GM23248 (cell line): ENCODE data around the gene HCFC1R1. TPM values are rescaled to one million over a fixed set of nuclear protein-coding genes. Genes with fewer than 3 reads are reported as not detected.

Experiments used
- DNase-seq: peaks from one replicate; pipeline ENCODE4 v3.0.0-alpha.2; 2015
- H2AFZ ChIP-seq: fragments of 200-600 bp; sonication (generic); 2 replicates; pipeline ENCODE4 v1.6.1; 2016; ENCODE audit warnings: antibody characterized with exemption
- H3F3A ChIP-seq: fragments of 200-600 bp; sonication (generic); 2 replicates; pipeline ENCODE4 v1.6.1; 2016; ENCODE audit warnings: mild to moderate bottlenecking, antibody characterized with exemption, mixed run types; ENCODE audit not compliant: insufficient read depth
- H3K27ac ChIP-seq: fragments of 200-600 bp; sonication (generic); 2 replicates; pipeline ENCODE4 v1.5.1; 2016; ENCODE audit warnings: mild to moderate bottlenecking
- H3K27me3 ChIP-seq: fragments of 200-600 bp; sonication (generic); replicated peaks from 2 replicates; pipeline ENCODE4 v1.6.1; 2016; ENCODE audit warnings: mild to moderate bottlenecking; ENCODE audit not compliant: insufficient read depth
- H3K36me3 ChIP-seq: fragments of 200-600 bp; sonication (generic); 2 replicates; pipeline ENCODE4 v1.6.1; 2016; ENCODE audit warnings: low read depth, mild to moderate bottlenecking
- H3K4me1 ChIP-seq: fragments of 200-600 bp; sonication (generic); 2 replicates; pipeline ENCODE4 v1.6.1; 2016; ENCODE audit warnings: mild to moderate bottlenecking; ENCODE audit not compliant: insufficient read depth
- H3K4me2 ChIP-seq: fragments of 200-600 bp; sonication (generic); one replicate; pipeline ENCODE4 v1.6.1; 2016; ENCODE audit warnings: mild to moderate bottlenecking; ENCODE audit not compliant: unreplicated experiment
- H3K4me3 ChIP-seq: fragments of 200-600 bp; sonication (generic); 2 replicates; pipeline ENCODE4 v1.5.1; 2016; ENCODE audit warnings: mild to moderate bottlenecking
- H3K79me2 ChIP-seq: fragments of 200-600 bp; sonication (generic); 2 replicates; pipeline ENCODE4 v1.6.1; 2016; ENCODE audit warnings: mild to moderate bottlenecking; ENCODE audit not compliant: insufficient read depth
- H3K9ac ChIP-seq: fragments of 200-600 bp; sonication (generic); 2 replicates; pipeline ENCODE4 v1.6.1; 2016; ENCODE audit warnings: mild to moderate bottlenecking
- H3K9me2 ChIP-seq: fragments of 200-600 bp; sonication (generic); 2 replicates; pipeline ENCODE4 v1.6.1; 2016; ENCODE audit warnings: mixed run types, mild to moderate bottlenecking, moderate library complexity; ENCODE audit not compliant: insufficient read depth
- H3K9me3 ChIP-seq: fragments of 200-600 bp; sonication (generic); one replicate; pipeline ENCODE4 v1.6.1; 2017; ENCODE audit warnings: low read depth
- H4K20me1 ChIP-seq: fragments of 200-600 bp; sonication (generic); 2 replicates; pipeline ENCODE4 v1.6.0; 2016; ENCODE audit not compliant: insufficient read depth
- EZH2 ChIP-seq: fragments of 200-600 bp; sonication (generic); IDR thresholded peaks from 2 replicates; pipeline ENCODE4 v1.6.1; 2018; ENCODE audit warnings: antibody characterized with exemption, mild to moderate bottlenecking; ENCODE audit not compliant: insufficient read depth, poor library complexity, severe bottlenecking
- EZH2phosphoT487 ChIP-seq: fragments of 200-600 bp; sonication (generic); IDR thresholded peaks from 2 replicates; pipeline ENCODE4 v1.6.1; 2018; ENCODE audit warnings: antibody characterized with exemption, moderate library complexity, mild to moderate bottlenecking, low read depth; ENCODE audit not compliant: insufficient read depth
- WGBS, 2 experiments: methylation state at CpG; one replicate each; pipeline ENCODE4 v1.1.6; 2015 to 2017; ENCODE audit warnings: low lambda C conversion rate in 2 of 2, low coverage in 1 of 2; ENCODE audit errors: missing lambda C conversion rate in 2 of 2; 5-methylcytosine and 5-hydroxymethylcytosine counted together
- in situ Hi-C: fragments of 300-500 bp; cut with MboI; formaldehyde crosslinking; loops from 2 replicates; pipeline ENCODE4 v1.15.0; 2020
- polyA plus RNA-seq: library from polyadenylated mRNA; unstranded; fragments of >200 nt; fragmentation: Nextera tagmentation; extraction: Ambion mirVana; gene quantifications from 2 replicates; pipeline ENCODE4 v1.2.1, GENCODE V29; 2016
- total RNA-seq: library from RNA; depleted of rRNA; stranded (reverse); fragments of >200 nt; shearing (Covaris generic); gene quantifications from 2 replicates; pipeline ENCODE4 v1.2.3, GENCODE V29; 2014

HCFC1R1 gene
- total and polyA plus RNA-seq, 2 experiments from 2014 or later, result 7.2 to 53.2 TPM

DNA sequence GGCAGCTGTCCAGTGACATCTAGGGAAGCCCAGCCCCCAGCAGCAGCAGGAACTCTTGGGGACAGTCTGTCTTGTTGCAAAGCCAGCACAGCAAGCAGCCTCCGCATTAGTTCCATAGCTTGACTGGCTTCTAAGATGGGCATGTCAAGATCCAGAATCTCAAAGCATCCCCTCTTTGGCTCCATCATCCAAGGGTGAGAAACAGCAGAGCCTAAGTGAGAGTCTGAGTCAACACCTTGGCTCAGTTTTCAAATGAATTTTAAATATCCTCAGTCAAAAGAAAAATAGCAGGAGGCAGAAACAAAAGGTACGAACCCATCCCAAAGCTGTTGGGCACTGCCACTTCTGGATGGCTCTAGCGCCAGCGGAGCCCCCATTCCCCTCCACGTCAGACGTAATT, 8.8 kb downstream of the HCFC1R1 start:
- no peak overlapping the region for H2AFZ ChIP-seq
- no peak overlapping the region for H3K4me3 ChIP-seq
- no peaks in the 10 kb centered on the region for H3K9me2 ChIP-seq
- 83 to 85% methylated on average over 6 of the region's 6 CpGs for WGBS, 2 experiments
- no peak for DNase-seq
- H3K79me2 ChIP-seq, result no peaks in the 10 kb centered on the region
- no peaks in the 10 kb centered on the region for H4K20me1 ChIP-seq
- no peak overlapping the region for H3K4me2 ChIP-seq
- no peak overlapping the region for H3K27ac ChIP-seq
- H3K36me3 ChIP-seq, result no peaks in the 10 kb centered on the region
- no peak overlapping the region for H3K9ac ChIP-seq
- TF ChIP-seq EZH2phosphoT487 (no peak), EZH2 (no peak)
- H3K9me3 ChIP-seq, result no peaks in the 10 kb centered on the region
- in situ Hi-C loops, result no loop called here
- no peaks in the 10 kb centered on the region for H3F3A ChIP-seq
- peaks cover 6% of the 10 kb centered on the region; the same call in 1 of the 2 replicates for H3K4me1 ChIP-seq
- peaks cover 13% of the 10 kb centered on the region; the same call in 1 of the 2 replicates for H3K27me3 ChIP-seq

DNA sequence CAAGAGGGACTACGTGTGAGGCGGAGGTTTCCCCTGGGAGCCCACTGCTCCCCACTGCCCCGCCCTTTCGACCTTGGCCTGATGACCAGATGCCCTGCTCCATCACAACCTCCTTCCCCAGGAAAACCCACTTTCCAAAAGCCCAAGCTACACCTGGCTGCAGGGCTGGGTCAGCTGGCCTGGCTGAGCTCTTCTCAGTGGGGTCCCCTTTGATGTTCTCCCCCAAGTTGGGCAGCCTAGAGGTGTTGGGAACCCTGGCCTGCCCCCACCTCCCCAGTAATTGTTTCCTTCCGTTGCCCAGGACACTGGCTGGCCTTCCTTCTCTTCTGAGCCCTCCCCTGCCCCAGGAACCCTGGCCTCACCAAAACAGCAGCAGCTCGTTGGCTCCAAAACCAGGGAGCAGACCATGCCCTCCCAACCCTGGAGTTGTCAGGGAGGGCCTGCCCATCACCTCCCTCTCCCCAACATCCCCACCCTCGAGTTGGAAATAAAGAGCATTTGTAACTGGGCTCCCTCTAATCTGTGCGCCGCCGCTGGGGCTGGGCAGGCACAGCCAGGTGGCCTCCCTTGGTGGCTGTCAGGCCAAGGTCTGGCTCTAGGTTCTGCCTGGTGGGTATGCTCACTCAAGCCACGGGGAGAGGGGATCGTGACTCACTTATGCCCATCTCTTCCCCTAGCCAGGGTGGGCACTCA, 9.6 kb downstream of the HCFC1R1 start:
- H3K27me3 ChIP-seq, result peaks cover 13% of the 10 kb centered on the region; the same call in 1 of the 2 replicates
- no peaks in the 10 kb centered on the region for H3K9me3 ChIP-seq
- H3K36me3 ChIP-seq, result no peaks in the 10 kb centered on the region
- H3K4me2 ChIP-seq, result no peak overlapping the region
- no peaks in the 10 kb centered on the region for H4K20me1 ChIP-seq
- 41 to 43% methylated on average over 10 to 12 of the region's 12 CpGs for WGBS, 2 experiments
- no peaks in the 10 kb centered on the region for H3F3A ChIP-seq
- DNase-seq, result no peak
- H3K27ac ChIP-seq, result no peak overlapping the region
- no peaks in the 10 kb centered on the region for H3K9me2 ChIP-seq
- peaks cover 6% of the 10 kb centered on the region; the same call in 1 of the 2 replicates for H3K4me1 ChIP-seq
- no peak overlapping the region for H2AFZ ChIP-seq
- TF ChIP-seq EZH2phosphoT487, result no peak
- no peak for TF ChIP-seq EZH2
- H3K9ac ChIP-seq, result no peak overlapping the region
- no peaks in the 10 kb centered on the region for H3K79me2 ChIP-seq
- in situ Hi-C loops, result no loop called here
- no peak overlapping the region for H3K4me3 ChIP-seq

DNA sequence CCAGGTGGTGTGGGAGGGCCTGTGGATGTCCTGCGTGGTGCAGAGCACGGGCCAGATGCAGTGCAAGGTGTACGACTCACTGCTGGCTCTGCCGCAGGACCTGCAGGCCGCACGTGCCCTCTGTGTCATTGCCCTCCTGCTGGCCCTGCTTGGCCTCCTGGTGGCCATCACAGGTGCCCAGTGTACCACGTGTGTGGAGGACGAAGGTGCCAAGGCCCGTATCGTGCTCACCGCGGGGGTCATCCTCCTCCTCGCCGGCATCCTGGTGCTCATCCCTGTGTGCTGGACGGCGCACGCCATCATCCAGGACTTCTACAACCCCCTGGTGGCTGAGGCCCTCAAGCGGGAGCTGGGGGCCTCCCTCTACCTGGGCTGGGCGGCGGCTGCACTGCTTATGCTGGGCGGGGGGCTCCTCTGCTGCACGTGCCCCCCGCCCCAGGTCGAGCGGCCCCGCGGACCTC, 10.2 kb downstream of the HCFC1R1 start:
- Histone ChIP-seq H4K20me1 (no peaks in the 10 kb centered on the region), H3K36me3 (no peaks in the 10 kb centered on the region), H3K4me3 (no peak overlapping the region), H3K4me1 (peaks cover 6% of the 10 kb centered on the region; the same call in 1 of the 2 replicates), H2AFZ (no peak overlapping the region), H3K27me3 (peaks cover 13% of the 10 kb centered on the region; the same call in 1 of the 2 replicates), H3K9ac (no peak overlapping the region), H3K27ac (no peak overlapping the region), H3K79me2 (no peaks in the 10 kb centered on the region), H3K4me2 (no peak overlapping the region), H3K9me2 (no peaks in the 10 kb centered on the region), H3F3A (no peaks in the 10 kb centered on the region), H3K9me3 (no peaks in the 10 kb centered on the region)
- in situ Hi-C loops, result no loop called here
- DNase-seq, result no peak
- no peak for TF ChIP-seq EZH2
- TF ChIP-seq EZH2phosphoT487, result no peak
- WGBS, 2 experiments, result 28 to 29% methylated on average over 17 of the region's 27 CpGs

DNA sequence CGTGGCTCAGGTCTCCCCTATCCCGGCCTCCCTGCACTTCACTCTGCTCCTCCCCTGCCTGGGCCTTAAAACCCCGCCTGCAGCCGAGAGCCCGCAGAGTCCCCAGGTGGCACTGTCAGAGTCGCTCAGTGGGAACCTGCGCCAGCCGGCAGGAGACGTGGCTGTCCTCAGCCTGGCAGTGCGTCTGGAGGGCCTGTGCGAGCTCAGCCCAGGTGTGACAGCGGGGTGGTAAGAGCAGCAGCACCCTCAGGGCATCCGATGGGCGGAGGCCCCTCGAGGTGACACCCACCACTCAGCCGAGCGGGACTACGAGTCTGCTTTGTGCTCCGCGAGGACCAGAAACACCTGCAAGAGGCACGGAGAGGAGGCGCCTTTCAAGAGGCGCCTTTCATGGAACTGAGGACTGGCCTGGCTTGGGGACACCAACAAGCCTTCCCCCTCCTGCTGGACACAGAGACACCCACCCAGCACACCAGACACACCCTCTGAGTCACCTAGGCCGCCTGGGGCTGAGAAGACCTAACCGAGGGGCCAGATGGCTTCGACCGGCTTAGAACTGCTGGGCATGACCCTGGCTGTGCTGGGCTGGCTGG, 10.8 kb downstream of the HCFC1R1 start, which contains the start of gene CLDN9:
TSS of gene CLDN9 (plus strand) at position 96 of the 593 bp plus-strand sequence. CDS start at position 536, 440 bp downstream.
- WGBS, 2 experiments, result 15 to 16% methylated on average over 27 of the region's 27 CpGs
- no peak within 1 kb of the TSS for H3K4me3 ChIP-seq
- H4K20me1 ChIP-seq, result no peaks in the 10 kb centered on the region
- peaks cover 6% of the 10 kb centered on the region; the same call in 1 of the 2 replicates for H3K4me1 ChIP-seq
- TF ChIP-seq EZH2phosphoT487 (no peak), EZH2 (no peak)
- no peaks in the 10 kb centered on the region for H3K9me2 ChIP-seq
- no peaks in the 10 kb centered on the region for H3K36me3 ChIP-seq
- in situ Hi-C loops, result no loop called here
- no peak within 1 kb of the TSS for H3K4me2 ChIP-seq
- peaks cover 13% of the 10 kb centered on the region; the same call in 1 of the 2 replicates for H3K27me3 ChIP-seq
- H2AFZ ChIP-seq, result no peak within 1 kb of the TSS
- H3F3A ChIP-seq, result no peaks in the 10 kb centered on the region
- DNase-seq, result peak; percentile 58
- no peaks in the 10 kb centered on the region for H3K9me3 ChIP-seq
- H3K79me2 ChIP-seq, result no peaks in the 10 kb centered on the region
- no peak within 1 kb of the TSS for H3K9ac ChIP-seq
- H3K27ac ChIP-seq, result no peak within 1 kb of the TSS
